GM12864 (cell line): ENCODE measurements around the gene SLC22A23.

Source experiments
- DNase-seq: peaks from one replicate; pipeline ENCODE4 v3.0.0-alpha.2; 2011; ENCODE audit warnings: low read depth
- H3K4me3 ChIP-seq: 2 replicates; pipeline ENCODE4 v1.5.1; 2011; ENCODE audit warnings: mild to moderate bottlenecking, low read depth, low read length, control low read depth
- CTCF ChIP-seq: IDR thresholded peaks from 2 replicates; pipeline ENCODE4 v1.5.1; 2011; ENCODE audit warnings: low read depth, mild to moderate bottlenecking, moderate library complexity, low read length, control low read depth, inconsistent platforms; ENCODE audit errors: missing control alignments

The SLC22A23 gene

GRCh38 chr6:3305216-3305565 lies 151.7 kb downstream of the SLC22A23 start:
- DNase-seq: no peak
- no peak for TF ChIP-seq CTCF
- H3K4me3 ChIP-seq: no peak overlapping the region

GRCh38 chr6:3304500-3305215 lies 152.2 kb downstream of the SLC22A23 start:
- no peak for DNase-seq
- no peak for TF ChIP-seq CTCF
- no peak overlapping the region for H3K4me3 ChIP-seq

GRCh38 chr6:3303795-3304411 lies 152.9 kb downstream of the SLC22A23 start:
- no peak for TF ChIP-seq CTCF
- no peak overlapping the region for H3K4me3 ChIP-seq
- no peak for DNase-seq

GRCh38 chr6:3301506-3301905 lies 155.3 kb downstream of the SLC22A23 start:
- H3K4me3 ChIP-seq: no peak overlapping the region
- TF ChIP-seq CTCF: no peak
- DNase-seq: no peak

- no peak for DNase-seq
- no peak overlapping the region for H3K4me3 ChIP-seq
- TF ChIP-seq CTCF: no peak
Observed at GRCh38 chr6:3299221-3299620, 157.6 kb downstream of the SLC22A23 start.

- H3K4me3 ChIP-seq: no peak overlapping the region
- no peak for DNase-seq
- no peak for TF ChIP-seq CTCF
Observed at GRCh38 chr6:3297909-3298308, 158.9 kb downstream of the SLC22A23 start.

GRCh38 chr6:3297006-3297405 lies 159.8 kb downstream of the SLC22A23 start:
- no peak for DNase-seq
- no peak overlapping the region for H3K4me3 ChIP-seq
- TF ChIP-seq CTCF: no peak
